KOPT-K1 (cell line): ENCODE results near the gene NFE2L1.

Experiments
- H3K27ac ChIP-seq: fragments of 200-600 bp; sonication (generic); 2 replicates; pipeline ENCODE4 v1.5.1; 2016; ENCODE audit warnings: antibody characterized with exemption, mild to moderate bottlenecking, low read depth, low read length; ENCODE audit not compliant: poor library complexity, severe bottlenecking
- H3K36me3 ChIP-seq: fragments of 200-600 bp; sonication (generic); 2 replicates; pipeline ENCODE4 v1.5.1; 2017; ENCODE audit warnings: antibody characterized with exemption, mild to moderate bottlenecking, low read length, moderate library complexity; ENCODE audit not compliant: insufficient read depth
- H3K9me3 ChIP-seq: fragments of 200-600 bp; sonication (generic); 2 replicates; pipeline ENCODE4 v1.5.1; 2017; ENCODE audit warnings: antibody characterized with exemption, low read length, mild to moderate bottlenecking; ENCODE audit not compliant: insufficient read depth, poor library complexity, severe bottlenecking

Gene NFE2L1

GRCh38 chr17:48051706-48052486 lies 3.7 kb downstream of the NFE2L1 start:
- H3K9me3 ChIP-seq, result no peaks in the 10 kb centered on the region
- peaks cover 66% of the 10 kb centered on the region for H3K36me3 ChIP-seq
- H3K27ac ChIP-seq, result no peak overlapping the region

DNA sequence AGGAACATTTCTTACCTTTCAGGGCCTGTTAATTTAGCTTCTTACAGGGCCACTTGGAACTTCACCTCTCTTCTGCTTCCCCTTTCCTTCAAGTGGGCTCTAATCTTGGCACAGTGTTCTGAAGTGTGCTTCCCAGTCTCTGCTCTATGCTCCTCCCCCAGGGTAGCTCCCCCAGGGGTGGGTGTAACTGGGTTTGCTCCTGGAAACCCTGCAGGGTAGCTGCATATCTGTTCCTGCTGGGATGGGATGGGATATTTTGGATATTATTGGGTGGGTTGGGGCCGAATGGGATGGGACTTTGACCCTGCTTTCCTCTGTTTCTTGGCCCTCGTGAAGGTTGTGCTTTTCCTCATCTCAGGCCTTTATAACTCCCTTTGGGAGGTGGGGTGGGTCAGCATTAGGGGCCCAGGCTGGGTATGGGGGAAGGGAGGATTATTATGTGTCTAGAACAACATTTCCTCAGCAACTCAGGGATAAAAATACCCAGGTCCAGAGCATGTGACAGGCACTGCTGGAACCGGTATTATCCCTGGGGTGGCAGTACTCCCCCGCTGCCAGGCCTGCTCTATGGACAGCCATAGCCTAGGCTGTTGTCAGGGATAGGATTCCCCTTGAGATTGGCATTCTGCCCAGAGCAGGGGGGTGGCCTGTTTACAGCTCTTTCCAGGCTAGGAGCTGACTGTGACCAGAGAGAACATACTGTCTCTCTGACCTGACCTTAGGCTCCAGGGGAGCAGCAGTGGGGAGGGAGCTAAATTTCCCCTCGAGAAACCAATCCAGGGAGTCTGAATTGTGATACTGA lies 5.0 kb downstream of the NFE2L1 start:
- Histone ChIP-seq H3K36me3 (peaks cover 79% of the 10 kb centered on the region), H3K27ac (no peak overlapping the region), H3K9me3 (no peaks in the 10 kb centered on the region)

GRCh38 chr17:48053758-48054237 lies 5.6 kb downstream of the NFE2L1 start:
- Histone ChIP-seq H3K9me3 (no peaks in the 10 kb centered on the region), H3K36me3 (peaks cover 85% of the 10 kb centered on the region), H3K27ac (no peak overlapping the region)

GRCh38 chr17:48054238-48055185 lies 6.4 kb downstream of the NFE2L1 start:
- Histone ChIP-seq H3K9me3 (no peaks in the 10 kb centered on the region), H3K27ac (no peak overlapping the region), H3K36me3 (peaks cover 92% of the 10 kb centered on the region)

GRCh38 chr17:48055531-48056245 lies 7.5 kb downstream of the NFE2L1 start:
- no peak overlapping the region for H3K27ac ChIP-seq
- H3K9me3 ChIP-seq, result no peaks in the 10 kb centered on the region
- H3K36me3 ChIP-seq, result peaks cover 100% of the 10 kb centered on the region

DNA sequence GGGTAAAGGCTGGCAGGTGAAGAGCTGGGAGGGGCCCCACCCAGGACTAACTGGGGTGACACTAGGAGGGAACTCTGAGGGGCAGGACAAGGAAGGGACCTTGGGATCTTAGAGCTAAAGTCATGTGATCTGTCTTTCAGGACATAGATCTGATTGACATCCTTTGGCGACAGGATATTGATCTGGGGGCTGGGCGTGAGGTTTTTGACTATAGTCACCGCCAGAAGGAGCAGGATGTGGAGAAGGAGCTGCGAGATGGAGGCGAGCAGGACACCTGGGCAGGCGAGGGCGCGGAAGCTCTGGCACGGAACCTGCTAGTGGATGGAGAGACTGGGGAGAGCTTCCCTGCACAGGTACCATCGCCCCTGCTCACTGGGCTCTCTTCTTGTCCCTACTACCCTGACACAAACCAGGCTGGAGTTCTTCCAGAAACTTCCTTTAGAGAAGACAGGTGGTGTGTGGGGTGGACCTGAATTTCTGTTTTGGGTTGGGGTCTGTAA lies 8.1 kb downstream of the NFE2L1 start:
- Histone ChIP-seq H3K9me3 (no peaks in the 10 kb centered on the region), H3K27ac (no peak overlapping the region), H3K36me3 (peaks cover 100% of the 10 kb centered on the region)

- Histone ChIP-seq H3K27ac (no peak overlapping the region), H3K36me3 (peaks cover 100% of the 10 kb centered on the region), H3K9me3 (no peaks in the 10 kb centered on the region)
Observed at GRCh38 chr17:48056879-48057278, 8.7 kb downstream of the NFE2L1 start.

GRCh38 chr17:48057626-48058025 lies 9.5 kb downstream of the NFE2L1 start:
- H3K36me3 ChIP-seq, result peaks cover 100% of the 10 kb centered on the region
- H3K9me3 ChIP-seq, result no peaks in the 10 kb centered on the region
- H3K27ac ChIP-seq, result no peak overlapping the region

DNA sequence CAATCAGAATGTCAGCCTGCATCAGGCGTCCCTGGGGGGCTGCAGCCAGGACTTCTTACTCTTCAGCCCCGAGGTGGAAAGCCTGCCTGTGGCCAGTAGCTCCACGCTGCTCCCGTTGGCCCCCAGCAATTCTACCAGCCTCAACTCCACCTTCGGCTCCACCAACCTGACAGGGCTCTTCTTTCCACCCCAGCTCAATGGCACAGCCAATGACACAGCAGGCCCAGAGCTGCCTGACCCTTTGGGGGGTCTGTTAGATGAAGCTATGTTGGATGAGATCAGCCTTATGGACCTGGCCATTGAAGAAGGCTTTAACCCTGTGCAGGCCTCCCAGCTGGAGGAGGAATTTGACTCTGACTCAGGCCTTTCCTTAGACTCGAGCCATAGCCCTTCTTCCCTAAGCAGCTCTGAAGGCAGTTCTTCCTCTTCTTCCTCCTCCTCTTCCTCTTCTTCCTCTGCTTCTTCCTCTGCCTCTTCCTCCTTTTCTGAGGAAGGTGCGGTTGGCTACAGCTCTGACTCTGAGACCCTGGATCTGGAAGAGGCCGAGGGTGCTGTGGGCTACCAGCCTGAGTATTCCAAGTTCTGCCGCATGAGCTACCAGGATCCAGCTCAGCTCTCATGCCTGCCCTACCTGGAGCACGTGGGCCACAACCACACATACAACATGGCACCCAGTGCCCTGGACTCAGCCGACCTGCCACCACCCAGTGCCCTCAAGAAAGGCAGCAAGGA lies 10.4 kb downstream of the NFE2L1 start:
- H3K9me3 ChIP-seq, result no peaks in the 10 kb centered on the region
- peaks cover 100% of the 10 kb centered on the region for H3K36me3 ChIP-seq
- H3K27ac ChIP-seq, result no peak overlapping the region

DNA sequence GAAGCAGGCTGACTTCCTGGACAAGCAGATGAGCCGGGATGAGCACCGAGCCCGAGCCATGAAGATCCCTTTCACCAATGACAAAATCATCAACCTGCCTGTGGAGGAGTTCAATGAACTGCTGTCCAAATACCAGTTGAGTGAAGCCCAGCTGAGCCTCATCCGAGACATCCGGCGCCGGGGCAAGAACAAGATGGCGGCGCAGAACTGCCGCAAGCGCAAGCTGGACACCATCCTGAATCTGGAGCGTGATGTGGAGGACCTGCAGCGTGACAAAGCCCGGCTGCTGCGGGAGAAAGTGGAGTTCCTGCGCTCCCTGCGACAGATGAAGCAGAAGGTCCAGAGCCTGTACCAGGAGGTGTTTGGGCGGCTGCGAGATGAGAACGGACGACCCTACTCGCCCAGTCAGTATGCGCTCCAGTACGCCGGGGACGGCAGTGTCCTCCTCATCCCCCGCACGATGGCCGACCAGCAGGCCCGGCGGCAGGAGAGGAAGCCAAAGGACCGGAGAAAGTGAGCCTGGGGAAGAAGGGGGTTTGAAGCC lies 11.0 kb downstream of the NFE2L1 start:
- H3K27ac ChIP-seq, result no peak overlapping the region
- H3K9me3 ChIP-seq, result no peaks in the 10 kb centered on the region
- H3K36me3 ChIP-seq, result peaks cover 100% of the 10 kb centered on the region

GRCh38 chr17:48060249-48060648 lies 12.1 kb downstream of the NFE2L1 start:
- Histone ChIP-seq H3K27ac (no peak overlapping the region), H3K36me3 (peaks cover 100% of the 10 kb centered on the region), H3K9me3 (no peaks in the 10 kb centered on the region)

GRCh38 chr17:48062273-48062672 lies 14.1 kb downstream of the NFE2L1 start:
- no peaks in the 10 kb centered on the region for H3K9me3 ChIP-seq
- H3K27ac ChIP-seq, result no peak overlapping the region
- H3K36me3 ChIP-seq, result peaks cover 100% of the 10 kb centered on the region

- Histone ChIP-seq H3K36me3 (peaks cover 98% of the 10 kb centered on the region), H3K9me3 (no peaks in the 10 kb centered on the region), H3K27ac (no peak overlapping the region)
Observed at GRCh38 chr17:48064638-48065037, 16.5 kb downstream of the NFE2L1 start.
